GM19035 (cell line): ENCODE data around the gene MPP1.

ENCODE experiments used
- ATAC-seq: cut with Tn5 transposase; IDR thresholded peaks from one replicate; pipeline ENCODE4 v1.9.1; 2021; ENCODE audit not compliant: unreplicated experiment

MPP1 gene

GRCh38 chrX:154732421-154733065, 72.7 kb downstream of the MPP1 start:
- ATAC-seq: no peak

GRCh38 chrX:154731881-154732280, 73.4 kb downstream of the MPP1 start:
- no peak for ATAC-seq

DNA sequence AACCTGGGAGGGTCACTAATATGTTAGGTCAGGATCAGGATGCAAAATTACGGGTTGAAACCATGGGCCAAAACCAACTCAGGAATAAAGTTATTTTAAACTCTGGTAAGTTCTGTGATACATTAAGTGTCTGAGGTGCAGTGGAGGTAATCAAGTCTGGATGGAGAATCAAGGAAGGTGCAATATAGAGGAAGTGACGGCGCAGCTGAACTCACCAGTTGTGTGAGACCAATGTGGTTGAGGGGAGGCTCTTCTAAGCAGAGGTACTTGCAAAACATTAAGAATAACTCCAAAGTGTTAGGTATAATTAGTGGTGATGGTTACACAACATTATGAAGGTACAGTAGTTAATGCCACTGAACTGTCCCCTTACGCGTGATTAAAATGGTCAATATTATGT, 74.1 kb downstream of the MPP1 start:
- ATAC-seq: no peak

GRCh38 chrX:154730253-154730891, 74.9 kb downstream of the MPP1 start:
- no peak for ATAC-seq

GRCh38 chrX:154729439-154729838, 75.8 kb downstream of the MPP1 start:
- ATAC-seq: no peak
